Neutrophil (primary cell): ENCODE measurements around the gene AHCTF1.

Experiments used
- H3K27ac ChIP-seq: fragments of 200-600 bp; sonication (generic); 2 replicates; pipeline ENCODE4 v1.5.1; 2016; ENCODE audit warnings: mild to moderate bottlenecking, moderate library complexity
- H3K27me3 ChIP-seq: fragments of 200-600 bp; sonication (generic); 2 replicates; pipeline ENCODE4 v1.6.0; 2016; ENCODE audit warnings: mild to moderate bottlenecking
- H3K36me3 ChIP-seq: fragments of 200-600 bp; sonication (generic); 2 replicates; pipeline ENCODE4 v1.5.1; 2017
- H3K4me1 ChIP-seq, 2 experiments: fragments of 200-600 bp in 1 of 2; sonication (generic) in 1 of 2; 1 replicate in 1 of 2; 2 replicates in 1 of 2; pipeline versions ENCODE4 v1.5.1 to v1.6.1; 2013 to 2016; ENCODE audit warnings: low read depth in 1 of 2, low read length in 1 of 2, mild to moderate bottlenecking in 1 of 2, moderate library complexity in 1 of 2; ENCODE audit not compliant: control insufficient read depth in 1 of 2, insufficient read depth in 1 of 2
- H3K4me3 ChIP-seq, 2 experiments: fragments of 200-600 bp in 1 of 2; sonication (generic) in 1 of 2; 1 replicate in 1 of 2; 2 replicates in 1 of 2; pipeline ENCODE4 v1.5.1; 2013 to 2016; ENCODE audit warnings: low read depth in 1 of 2, low read length in 1 of 2, mild to moderate bottlenecking in 1 of 2, moderate library complexity in 1 of 2
- H3K9me3 ChIP-seq: fragments of 200-600 bp; sonication (generic); 2 replicates; pipeline ENCODE4 v1.5.1; 2016
- TF ChIP-seq, protein P1 (sequence below): fragments of 200-600 bp; sonication (generic); IDR thresholded peaks from 2 replicates; pipeline ENCODE4 v1.5.1; 2016; ENCODE audit warnings: antibody characterized with exemption

AHCTF1 gene

DNA sequence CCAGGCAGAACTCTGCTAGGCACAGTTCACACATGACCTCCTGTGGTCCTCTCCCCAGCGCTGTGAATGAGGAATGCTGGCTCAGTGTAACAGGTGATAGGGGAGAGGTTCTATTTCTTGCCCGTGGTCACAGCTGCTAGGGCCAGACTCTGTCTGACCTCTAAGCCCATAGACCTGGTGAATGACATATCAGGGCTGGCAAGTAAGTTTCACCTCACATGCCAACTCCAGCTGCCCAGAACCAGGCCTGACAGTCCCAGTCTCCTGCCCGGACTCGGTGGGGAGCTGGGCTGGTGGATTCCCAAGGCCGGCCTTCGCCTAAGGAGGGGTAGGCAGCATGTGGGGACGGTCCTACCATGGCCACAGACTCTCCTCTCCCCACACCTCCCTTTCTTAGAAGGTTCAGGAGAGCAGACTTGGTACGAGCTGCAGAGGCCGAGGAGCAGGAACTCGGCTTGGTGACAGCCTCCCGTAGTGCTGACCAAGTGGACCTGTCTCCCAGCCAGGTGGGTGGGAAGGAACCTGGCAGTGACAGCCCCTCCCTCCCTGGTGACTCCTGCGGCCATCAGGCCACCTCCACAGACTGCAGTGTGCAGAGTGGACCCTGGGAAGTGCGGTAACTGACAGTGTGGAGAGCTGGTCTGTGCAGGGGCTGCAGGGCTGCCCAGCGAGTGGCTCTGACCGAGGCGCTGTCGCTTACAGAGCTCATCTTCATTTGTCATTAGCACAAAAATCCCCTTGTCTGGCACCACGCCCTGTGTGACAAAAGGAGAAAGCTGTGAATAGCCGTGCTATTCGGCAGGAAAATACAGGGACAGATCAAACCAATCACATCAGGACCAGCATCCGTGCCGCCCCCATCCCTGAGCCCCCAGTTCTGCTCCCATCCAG lies 132.9 kb downstream of the AHCTF1 start:
- Histone ChIP-seq H3K27me3 (no peaks in the 10 kb centered on the region), H3K27ac (no peak overlapping the region), H3K4me1 (no peaks in the 10 kb centered on the region), H3K4me3 (no peak overlapping the region), H3K9me3 (no peaks in the 10 kb centered on the region), H3K36me3 (no peaks in the 10 kb centered on the region)
- TF ChIP-seq, protein P1, sequence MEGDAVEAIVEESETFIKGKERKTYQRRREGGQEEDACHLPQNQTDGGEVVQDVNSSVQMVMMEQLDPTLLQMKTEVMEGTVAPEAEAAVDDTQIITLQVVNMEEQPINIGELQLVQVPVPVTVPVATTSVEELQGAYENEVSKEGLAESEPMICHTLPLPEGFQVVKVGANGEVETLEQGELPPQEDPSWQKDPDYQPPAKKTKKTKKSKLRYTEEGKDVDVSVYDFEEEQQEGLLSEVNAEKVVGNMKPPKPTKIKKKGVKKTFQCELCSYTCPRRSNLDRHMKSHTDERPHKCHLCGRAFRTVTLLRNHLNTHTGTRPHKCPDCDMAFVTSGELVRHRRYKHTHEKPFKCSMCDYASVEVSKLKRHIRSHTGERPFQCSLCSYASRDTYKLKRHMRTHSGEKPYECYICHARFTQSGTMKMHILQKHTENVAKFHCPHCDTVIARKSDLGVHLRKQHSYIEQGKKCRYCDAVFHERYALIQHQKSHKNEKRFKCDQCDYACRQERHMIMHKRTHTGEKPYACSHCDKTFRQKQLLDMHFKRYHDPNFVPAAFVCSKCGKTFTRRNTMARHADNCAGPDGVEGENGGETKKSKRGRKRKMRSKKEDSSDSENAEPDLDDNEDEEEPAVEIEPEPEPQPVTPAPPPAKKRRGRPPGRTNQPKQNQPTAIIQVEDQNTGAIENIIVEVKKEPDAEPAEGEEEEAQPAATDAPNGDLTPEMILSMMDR: no peak

DNA sequence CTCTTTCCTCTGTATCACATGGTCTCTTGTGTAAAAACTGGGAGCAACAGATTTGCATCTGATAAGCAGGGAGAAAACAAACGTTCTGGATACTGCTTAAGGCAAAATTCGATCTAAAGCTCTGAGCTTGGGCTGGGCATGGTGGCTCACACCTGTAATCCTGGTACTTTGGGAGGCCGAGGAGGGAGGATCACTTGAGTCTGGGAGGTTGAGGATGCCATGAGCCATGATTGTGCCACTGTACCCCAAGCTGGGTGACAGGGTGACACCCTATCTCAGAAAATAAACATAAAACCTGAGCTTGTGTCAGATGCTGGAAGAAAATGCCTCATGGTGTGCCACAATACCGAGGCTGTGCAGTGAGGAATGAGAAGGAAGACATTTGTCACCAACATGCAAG lies 133.6 kb downstream of the AHCTF1 start:
- Histone ChIP-seq H3K4me1 (no peaks in the 10 kb centered on the region), H3K9me3 (no peaks in the 10 kb centered on the region), H3K4me3 (no peak overlapping the region), H3K36me3 (no peaks in the 10 kb centered on the region), H3K27ac (no peak overlapping the region), H3K27me3 (no peaks in the 10 kb centered on the region)
- TF ChIP-seq, protein P1: no peak

DNA sequence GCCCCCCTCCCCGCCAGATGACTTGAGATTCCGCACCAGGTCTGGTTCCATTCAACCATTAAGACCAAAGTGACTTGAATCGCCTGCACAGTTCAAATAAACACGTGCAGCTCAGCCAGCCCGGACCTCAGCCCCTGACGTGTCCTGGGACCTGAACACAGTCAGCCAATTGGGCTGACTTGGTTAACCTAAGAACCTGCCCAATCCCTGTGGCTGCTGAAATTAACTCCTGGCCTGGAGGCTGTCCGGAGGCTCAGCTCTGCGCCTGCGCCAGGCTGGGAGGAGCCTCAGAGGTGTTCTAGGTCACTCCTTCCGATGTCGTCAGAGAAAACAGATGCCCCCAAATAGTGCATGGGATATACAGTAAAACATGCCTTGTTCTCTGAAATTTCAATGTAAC lies 134.2 kb downstream of the AHCTF1 start:
- H3K4me1 ChIP-seq: no peaks in the 10 kb centered on the region
- no peaks in the 10 kb centered on the region for H3K27me3 ChIP-seq
- no peaks in the 10 kb centered on the region for H3K9me3 ChIP-seq
- H3K36me3 ChIP-seq: no peaks in the 10 kb centered on the region
- no peak overlapping the region for H3K4me3 ChIP-seq
- TF ChIP-seq, protein P1: no peak
- H3K27ac ChIP-seq: no peak overlapping the region

DNA sequence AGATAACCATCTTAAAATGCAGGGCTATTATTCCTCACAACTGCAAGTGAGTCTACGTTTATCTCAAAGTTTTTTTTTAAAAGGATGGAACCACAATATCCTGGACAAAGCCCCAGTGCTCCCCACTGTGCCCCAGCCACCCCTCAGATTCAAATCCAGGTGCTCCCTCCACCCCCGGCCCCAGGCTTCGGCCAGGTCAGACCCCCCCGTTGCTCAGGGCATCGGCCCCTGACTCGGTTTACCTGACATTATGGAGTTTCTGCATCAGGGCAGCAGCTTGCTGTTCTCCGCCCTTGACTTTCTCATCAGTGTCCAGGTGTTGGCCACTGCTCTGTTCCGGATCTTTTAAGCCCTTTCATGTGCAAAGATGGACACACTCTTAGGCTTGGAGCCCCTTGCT lies 134.6 kb downstream of the AHCTF1 start:
- H3K27ac ChIP-seq: no peak overlapping the region
- H3K36me3 ChIP-seq: no peaks in the 10 kb centered on the region
- H3K27me3 ChIP-seq: no peaks in the 10 kb centered on the region
- H3K9me3 ChIP-seq: no peaks in the 10 kb centered on the region
- TF ChIP-seq, protein P1: no peak
- no peaks in the 10 kb centered on the region for H3K4me1 ChIP-seq
- H3K4me3 ChIP-seq: no peak overlapping the region

DNA sequence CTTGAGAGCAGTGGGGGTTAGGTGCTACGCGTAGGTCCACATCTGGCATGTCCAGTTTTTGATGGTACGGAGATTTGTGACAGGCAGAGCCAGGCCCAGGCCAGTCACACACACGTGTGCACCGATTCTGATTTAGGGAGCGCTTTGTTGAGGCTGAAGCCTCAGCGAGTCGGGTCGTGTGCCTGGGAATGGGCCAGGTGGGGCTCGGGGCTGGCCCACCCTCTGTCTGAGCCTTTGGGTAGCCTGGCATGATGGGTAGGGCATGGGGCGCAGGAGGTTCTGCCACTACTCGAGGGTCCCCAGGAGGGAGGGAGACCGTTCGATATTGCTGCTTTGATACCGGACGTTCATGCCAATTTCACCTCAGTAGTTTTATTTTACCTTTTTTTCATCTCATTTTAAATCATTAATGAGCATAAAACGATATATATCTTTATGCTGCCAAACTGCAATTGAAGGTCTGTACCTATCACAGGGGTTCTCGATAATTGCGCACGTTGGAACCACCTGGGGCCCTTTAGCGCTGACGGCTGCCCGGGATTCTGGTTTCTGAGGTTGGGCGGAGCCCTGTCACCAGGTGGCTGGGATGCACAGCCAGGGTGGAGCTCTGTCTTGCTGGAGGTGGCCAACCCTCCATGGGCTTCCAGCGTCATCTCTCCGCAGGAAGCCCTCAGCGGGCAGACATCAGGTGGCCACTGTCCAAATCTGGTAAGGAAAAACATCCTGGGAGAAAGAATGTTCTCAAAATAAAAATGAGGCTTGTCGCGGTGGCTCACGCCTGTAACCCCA lies 135.6 kb downstream of the AHCTF1 start:
- no peaks in the 10 kb centered on the region for H3K4me1 ChIP-seq
- no peaks in the 10 kb centered on the region for H3K36me3 ChIP-seq
- H3K9me3 ChIP-seq: no peaks in the 10 kb centered on the region
- TF ChIP-seq, protein P1: no peak
- H3K4me3 ChIP-seq: no peak overlapping the region
- H3K27me3 ChIP-seq: no peaks in the 10 kb centered on the region
- H3K27ac ChIP-seq: no peak overlapping the region
